A549 treated with dexamethasone at 1 μM for 4 hours (cell line): ENCODE measurements around the gene DAPK3. TPM values are rescaled to one million over a fixed set of nuclear protein-coding genes. Genes with fewer than 3 reads are reported as not detected.

ENCODE experiments used
- total RNA-seq: library from RNA; stranded (reverse); fragments of 200-300 nt; extraction: Qiagen RNA extraction; gene quantifications from 5 replicates; pipeline ENCODE4 v1.2.3, GENCODE V29; 2022

The DAPK3 gene
- 39.7 to 49.7 TPM (median 44.0 TPM) in 5 replicates for total RNA-seq

GRCh38 chr19:3970808-3971598 is at the start of gene DAPK3:
TSS of gene DAPK3 (minus strand) at chr19:3971099. CDS start at chr19:3969735, 1,364 bp downstream.

GRCh38 chr19:4007021-4007835 is 36.3 kb upstream of the DAPK3 start, which contains the start of gene PIAS4:
TSS of gene PIAS4 (plus strand) at chr19:4007736. CDS start at chr19:4007761, 25 bp downstream.

GRCh38 chr19:3984908-3985642 is 14.2 kb upstream of the DAPK3 start, which contains the start of gene EEF2:
TSS of gene EEF2 (minus strand) at chr19:3985463. CDS start at chr19:3985380, 83 bp downstream.

GRCh38 chr19:3932931-3933810 is 37.7 kb downstream of the DAPK3 start, which contains the start of gene NMRK2:
TSS of gene NMRK2 (plus strand) at chr19:3933069. CDS start at chr19:3933672, 603 bp downstream.

Other genes with a start within 250 kb of the DAPK3 start
- 5.6 to 12.7 TPM (median 10.9 TPM) in 5 replicates for gene APBA3, start 209.4 kb downstream of the DAPK3 start, total RNA-seq
- 56.4 to 89.3 TPM (median 58.4 TPM) in 5 replicates for gene MRPL54, start 208.4 kb downstream of the DAPK3 start, total RNA-seq
- gene RAX2, start 198.9 kb downstream of the DAPK3 start, total RNA-seq = not detected in 5 replicates
- 0.68 to 1.7 TPM (median 1.2 TPM) in 5 replicates for gene MATK, start 184.7 kb downstream of the DAPK3 start, total RNA-seq
- 0.07 to 0.36 TPM (median 0.16 TPM) in 3 of 5 replicates, not detected in the others for gene ZFR2, start 102.1 kb downstream of the DAPK3 start, total RNA-seq
- gene ATCAY, start 90.4 kb downstream of the DAPK3 start, total RNA-seq = 0.04 to 0.09 TPM (median 0.06 TPM) in 5 replicates
- not detected in 5 replicates for gene NMRK2, start 38.0 kb downstream of the DAPK3 start, total RNA-seq
- gene EEF2, start 14.4 kb upstream of the DAPK3 start, total RNA-seq = 817 to 1,144 TPM (median 1,131 TPM) in 5 replicates
- 12.5 to 24.6 TPM (median 18.7 TPM) in 5 replicates for gene PIAS4, start 36.6 kb upstream of the DAPK3 start, total RNA-seq
- gene ZBTB7A, start 95.8 kb upstream of the DAPK3 start, total RNA-seq = 13.8 to 27.4 TPM (median 23.8 TPM) in 5 replicates
- gene MAP2K2, start 153.0 kb upstream of the DAPK3 start, total RNA-seq = 126 to 204 TPM (median 182 TPM) in 5 replicates
- gene CREB3L3, start 182.5 kb upstream of the DAPK3 start, total RNA-seq = 0.06 to 0.21 TPM (median 0.10 TPM) in 5 replicates
- gene SIRT6, start 211.5 kb upstream of the DAPK3 start, total RNA-seq = 23.7 to 37.0 TPM (median 31.4 TPM) in 5 replicates
- gene ANKRD24, start 211.6 kb upstream of the DAPK3 start, total RNA-seq = 0.21 to 0.34 TPM (median 0.27 TPM) in 5 replicates